HL-60 (cell line): ENCODE results near the gene CLCF1.

ENCODE experiments used
- DNase-seq, 2 experiments: peaks; one replicate each; pipeline ENCODE4 v3.0.0-alpha.2; 2010 to 2020; ENCODE audit warnings: low read depth in 1 of 2, low spot score in 1 of 2
- H3K27ac ChIP-seq: fragments of 250-450 bp; sonication (Bioruptor Pico); replicated peaks from 2 replicates; pipeline ENCODE4 v1.5.1; 2020; ENCODE audit warnings: mild to moderate bottlenecking, moderate library complexity
- H3K27me3 ChIP-seq: fragments of 250-450 bp; sonication (Bioruptor Pico); 2 replicates; pipeline ENCODE4 v1.5.1; 2021; ENCODE audit warnings: mild to moderate bottlenecking, moderate library complexity; ENCODE audit not compliant: insufficient read depth, poor library complexity, severe bottlenecking
- H3K4me3 ChIP-seq: replicated peaks from 2 replicates; pipeline ENCODE4 v1.5.1; 2011; ENCODE audit warnings: mild to moderate bottlenecking, control low read depth, low read length; ENCODE audit not compliant: insufficient read depth
- GABPA ChIP-seq: IDR thresholded peaks from 2 replicates; pipeline ENCODE4 v1.6.1; 2012; ENCODE audit warnings: low read depth
- POLR2AphosphoS5 ChIP-seq: IDR thresholded peaks from 2 replicates; pipeline ENCODE4 v1.6.1; 2012; ENCODE audit warnings: low read depth
- SPI1 ChIP-seq: IDR thresholded peaks from 2 replicates; pipeline ENCODE4 v1.6.1; 2012; ENCODE audit warnings: low read depth, mild to moderate bottlenecking, borderline replicate concordance
- TF ChIP-seq, protein P1 (sequence below): IDR thresholded peaks from one replicate; pipeline ENCODE4 v1.5.1; 2011; ENCODE audit warnings: low read length, control low read depth, inconsistent platforms; ENCODE audit not compliant: insufficient read depth
- TF ChIP-seq, protein P2 (sequence below): IDR thresholded peaks from 2 replicates; pipeline ENCODE4 v1.6.1; 2012; ENCODE audit warnings: low read depth; ENCODE audit not compliant: insufficient replicate concordance

The CLCF1 gene

DNA sequence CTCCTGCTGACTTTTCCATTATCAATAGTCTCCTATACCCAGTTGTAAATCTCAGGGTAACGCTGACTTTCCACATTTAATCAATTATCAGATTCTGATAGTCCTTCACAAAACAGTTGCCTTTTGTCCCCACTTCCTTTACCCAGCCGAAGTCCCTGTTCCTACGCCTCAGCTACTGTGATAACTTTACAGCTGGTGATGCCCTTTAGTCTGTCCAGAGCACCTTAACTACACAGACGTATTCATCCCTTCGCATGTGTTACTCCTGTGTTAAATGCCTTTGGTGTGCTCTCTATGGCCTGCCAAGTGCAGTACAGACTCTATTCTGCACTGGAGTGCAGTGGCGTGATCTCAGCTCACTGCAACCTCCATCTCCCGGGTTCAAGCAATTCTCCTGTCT is 49.9 kb downstream of the CLCF1 start:
- no peak for DNase-seq
- TF ChIP-seq, protein P1, sequence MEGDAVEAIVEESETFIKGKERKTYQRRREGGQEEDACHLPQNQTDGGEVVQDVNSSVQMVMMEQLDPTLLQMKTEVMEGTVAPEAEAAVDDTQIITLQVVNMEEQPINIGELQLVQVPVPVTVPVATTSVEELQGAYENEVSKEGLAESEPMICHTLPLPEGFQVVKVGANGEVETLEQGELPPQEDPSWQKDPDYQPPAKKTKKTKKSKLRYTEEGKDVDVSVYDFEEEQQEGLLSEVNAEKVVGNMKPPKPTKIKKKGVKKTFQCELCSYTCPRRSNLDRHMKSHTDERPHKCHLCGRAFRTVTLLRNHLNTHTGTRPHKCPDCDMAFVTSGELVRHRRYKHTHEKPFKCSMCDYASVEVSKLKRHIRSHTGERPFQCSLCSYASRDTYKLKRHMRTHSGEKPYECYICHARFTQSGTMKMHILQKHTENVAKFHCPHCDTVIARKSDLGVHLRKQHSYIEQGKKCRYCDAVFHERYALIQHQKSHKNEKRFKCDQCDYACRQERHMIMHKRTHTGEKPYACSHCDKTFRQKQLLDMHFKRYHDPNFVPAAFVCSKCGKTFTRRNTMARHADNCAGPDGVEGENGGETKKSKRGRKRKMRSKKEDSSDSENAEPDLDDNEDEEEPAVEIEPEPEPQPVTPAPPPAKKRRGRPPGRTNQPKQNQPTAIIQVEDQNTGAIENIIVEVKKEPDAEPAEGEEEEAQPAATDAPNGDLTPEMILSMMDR = no peak
- TF ChIP-seq POLR2AphosphoS5 (no peak), GABPA (no peak), SPI1 (no peak)
- no peak overlapping the region for H3K4me3 ChIP-seq
- no peaks in the 10 kb centered on the region for H3K27me3 ChIP-seq
- no peak overlapping the region for H3K27ac ChIP-seq

DNA sequence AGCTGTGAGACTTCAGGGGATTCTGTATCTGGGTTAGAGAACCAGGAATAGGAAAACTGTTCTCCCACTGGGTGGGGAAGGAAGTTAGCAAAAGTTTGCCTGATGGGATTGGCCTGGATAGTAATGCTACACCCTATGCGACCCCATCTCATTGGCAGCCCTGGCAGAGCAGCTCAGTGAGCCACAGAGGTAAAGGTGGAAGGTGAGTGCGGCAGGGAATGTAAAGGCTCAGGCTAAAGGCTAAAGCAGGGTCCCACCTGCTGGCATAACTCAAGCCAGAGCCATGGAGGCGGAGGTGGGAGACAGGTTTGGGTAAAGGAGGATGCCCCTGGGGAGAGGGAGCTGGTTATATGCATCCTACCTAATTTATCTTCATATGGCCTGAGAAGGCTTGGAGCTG is 51.3 kb downstream of the CLCF1 start:
- DNase-seq = no peak
- Histone ChIP-seq H3K4me3 (no peak overlapping the region), H3K27ac (no peak overlapping the region), H3K27me3 (no peaks in the 10 kb centered on the region)
- TF ChIP-seq, protein P2, sequence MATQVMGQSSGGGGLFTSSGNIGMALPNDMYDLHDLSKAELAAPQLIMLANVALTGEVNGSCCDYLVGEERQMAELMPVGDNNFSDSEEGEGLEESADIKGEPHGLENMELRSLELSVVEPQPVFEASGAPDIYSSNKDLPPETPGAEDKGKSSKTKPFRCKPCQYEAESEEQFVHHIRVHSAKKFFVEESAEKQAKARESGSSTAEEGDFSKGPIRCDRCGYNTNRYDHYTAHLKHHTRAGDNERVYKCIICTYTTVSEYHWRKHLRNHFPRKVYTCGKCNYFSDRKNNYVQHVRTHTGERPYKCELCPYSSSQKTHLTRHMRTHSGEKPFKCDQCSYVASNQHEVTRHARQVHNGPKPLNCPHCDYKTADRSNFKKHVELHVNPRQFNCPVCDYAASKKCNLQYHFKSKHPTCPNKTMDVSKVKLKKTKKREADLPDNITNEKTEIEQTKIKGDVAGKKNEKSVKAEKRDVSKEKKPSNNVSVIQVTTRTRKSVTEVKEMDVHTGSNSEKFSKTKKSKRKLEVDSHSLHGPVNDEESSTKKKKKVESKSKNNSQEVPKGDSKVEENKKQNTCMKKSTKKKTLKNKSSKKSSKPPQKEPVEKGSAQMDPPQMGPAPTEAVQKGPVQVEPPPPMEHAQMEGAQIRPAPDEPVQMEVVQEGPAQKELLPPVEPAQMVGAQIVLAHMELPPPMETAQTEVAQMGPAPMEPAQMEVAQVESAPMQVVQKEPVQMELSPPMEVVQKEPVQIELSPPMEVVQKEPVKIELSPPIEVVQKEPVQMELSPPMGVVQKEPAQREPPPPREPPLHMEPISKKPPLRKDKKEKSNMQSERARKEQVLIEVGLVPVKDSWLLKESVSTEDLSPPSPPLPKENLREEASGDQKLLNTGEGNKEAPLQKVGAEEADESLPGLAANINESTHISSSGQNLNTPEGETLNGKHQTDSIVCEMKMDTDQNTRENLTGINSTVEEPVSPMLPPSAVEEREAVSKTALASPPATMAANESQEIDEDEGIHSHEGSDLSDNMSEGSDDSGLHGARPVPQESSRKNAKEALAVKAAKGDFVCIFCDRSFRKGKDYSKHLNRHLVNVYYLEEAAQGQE = no peak
- no peak for TF ChIP-seq POLR2AphosphoS5
- TF ChIP-seq SPI1 = no peak
- TF ChIP-seq, protein P1 = no peak
- TF ChIP-seq GABPA = no peak

DNA sequence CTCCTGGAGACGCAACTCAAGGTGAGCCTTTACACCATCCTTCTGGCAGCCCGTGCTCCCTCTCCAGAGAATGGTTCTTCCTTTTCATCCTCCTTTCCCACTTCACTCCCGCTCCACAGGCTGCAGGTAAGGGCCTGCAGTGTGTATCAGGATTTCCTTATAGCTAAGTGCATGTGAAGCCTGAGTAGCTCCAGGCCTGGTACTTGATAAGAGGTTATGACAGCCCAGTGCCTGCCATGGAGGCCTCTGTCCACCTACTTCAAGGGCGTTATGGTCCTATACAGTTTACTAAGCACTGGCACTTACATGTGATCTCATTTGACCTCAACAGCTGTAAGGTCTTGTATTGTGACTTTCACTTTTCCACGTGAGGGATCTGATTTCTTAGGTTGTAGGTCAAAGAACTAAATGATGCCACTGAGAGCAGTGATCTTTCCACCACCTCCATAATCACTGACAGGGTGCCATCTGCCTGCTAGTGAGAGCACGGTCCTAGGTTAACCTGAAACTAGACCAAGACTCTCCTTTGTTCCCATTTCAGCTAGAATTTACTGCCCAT is 52.0 kb downstream of the CLCF1 start:
- H3K27me3 ChIP-seq = no peaks in the 10 kb centered on the region
- no peak overlapping the region for H3K4me3 ChIP-seq
- no peak overlapping the region for H3K27ac ChIP-seq
- no peak for TF ChIP-seq GABPA
- TF ChIP-seq, protein P1 = no peak
- TF ChIP-seq, protein P2 = no peak
- no peak for TF ChIP-seq POLR2AphosphoS5
- TF ChIP-seq SPI1 = no peak
- no peak for DNase-seq

DNA sequence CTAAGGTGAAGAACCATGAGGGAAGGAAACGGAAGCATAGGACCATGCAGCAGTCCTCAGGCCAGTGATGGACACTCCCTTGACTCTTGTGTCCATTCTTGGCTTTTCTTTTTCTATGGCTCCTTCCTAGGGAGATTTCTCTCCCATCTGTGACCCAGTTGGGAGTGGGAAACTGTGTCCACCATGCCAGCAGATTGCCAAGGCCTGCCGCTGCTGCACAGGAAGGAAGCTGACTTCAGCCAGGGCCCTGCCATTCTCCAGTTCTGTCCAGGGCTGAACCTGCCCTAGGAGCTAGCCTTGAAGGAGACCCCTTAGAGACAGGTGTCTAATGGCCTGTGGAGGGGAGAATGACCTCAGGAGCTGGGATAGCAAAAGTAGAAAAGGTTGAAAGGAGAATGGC is 52.7 kb downstream of the CLCF1 start:
- no peak overlapping the region for H3K27ac ChIP-seq
- H3K4me3 ChIP-seq = no peak overlapping the region
- DNase-seq = no peak
- TF ChIP-seq, protein P2 = no peak
- TF ChIP-seq SPI1 = no peak
- TF ChIP-seq GABPA = no peak
- TF ChIP-seq POLR2AphosphoS5 = no peak
- TF ChIP-seq, protein P1 = no peak
- no peaks in the 10 kb centered on the region for H3K27me3 ChIP-seq
